ENCODE data around the gene DGKB. TPM values are rescaled to one million over a fixed set of nuclear protein-coding genes. Genes with fewer than 3 reads are reported as not detected.

The DGKB gene
- total RNA-seq, 4 donors from 2014 or later, result 0.07 to 0.95 (median 0.34) TPM

DNA sequence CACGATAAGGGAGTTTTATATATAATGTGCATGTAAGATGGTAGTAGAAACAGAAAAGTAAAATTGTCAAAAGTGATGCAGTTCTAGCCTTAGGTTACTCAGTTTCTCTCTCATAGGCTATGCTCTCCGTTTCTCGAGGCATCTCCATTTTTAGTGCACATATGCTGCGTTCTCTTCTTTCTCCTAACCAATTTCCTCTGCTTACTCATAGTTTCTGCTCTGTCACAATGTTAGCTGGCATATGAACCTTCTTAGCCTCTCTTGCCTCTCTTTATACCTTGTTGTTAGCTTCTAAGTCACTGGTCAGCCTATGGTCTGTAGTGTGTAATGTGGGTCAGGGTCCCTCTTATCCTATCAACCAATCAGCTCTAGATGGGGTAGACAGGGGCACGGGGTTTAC lies 632.5 kb downstream of the DGKB start:
- Histone ChIP-seq H3K27ac (no peak overlapping the region), H3K4me1 (no peaks in the 10 kb centered on the region), H3K36me3 (no peaks in the 10 kb centered on the region), H3K4me3 (no peak overlapping the region), H3K9me3 (no peaks in the 10 kb centered on the region), H3K27me3 (no peaks in the 10 kb centered on the region)
- ATAC-seq (no peak), DNase-seq (no peak)
- TF ChIP-seq, protein P1, sequence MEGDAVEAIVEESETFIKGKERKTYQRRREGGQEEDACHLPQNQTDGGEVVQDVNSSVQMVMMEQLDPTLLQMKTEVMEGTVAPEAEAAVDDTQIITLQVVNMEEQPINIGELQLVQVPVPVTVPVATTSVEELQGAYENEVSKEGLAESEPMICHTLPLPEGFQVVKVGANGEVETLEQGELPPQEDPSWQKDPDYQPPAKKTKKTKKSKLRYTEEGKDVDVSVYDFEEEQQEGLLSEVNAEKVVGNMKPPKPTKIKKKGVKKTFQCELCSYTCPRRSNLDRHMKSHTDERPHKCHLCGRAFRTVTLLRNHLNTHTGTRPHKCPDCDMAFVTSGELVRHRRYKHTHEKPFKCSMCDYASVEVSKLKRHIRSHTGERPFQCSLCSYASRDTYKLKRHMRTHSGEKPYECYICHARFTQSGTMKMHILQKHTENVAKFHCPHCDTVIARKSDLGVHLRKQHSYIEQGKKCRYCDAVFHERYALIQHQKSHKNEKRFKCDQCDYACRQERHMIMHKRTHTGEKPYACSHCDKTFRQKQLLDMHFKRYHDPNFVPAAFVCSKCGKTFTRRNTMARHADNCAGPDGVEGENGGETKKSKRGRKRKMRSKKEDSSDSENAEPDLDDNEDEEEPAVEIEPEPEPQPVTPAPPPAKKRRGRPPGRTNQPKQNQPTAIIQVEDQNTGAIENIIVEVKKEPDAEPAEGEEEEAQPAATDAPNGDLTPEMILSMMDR (IDR thresholded peaks at IDR 0.05 in 4 of 5, conservative IDR thresholded peaks at IDR 0.05 in 1 of 5), result no peak
- TF ChIP-seq POLR2A (IDR thresholded peaks at IDR 0.05), result no peak
- intact Hi-C loops (cut with DNase I; ENCODE audit: low total_unique reads), result no loop called here
- in situ Hi-C loops (cut with MboI; ENCODE audit: low sequenced_read_pairs in 4 of 4), result no loop called here

DNA sequence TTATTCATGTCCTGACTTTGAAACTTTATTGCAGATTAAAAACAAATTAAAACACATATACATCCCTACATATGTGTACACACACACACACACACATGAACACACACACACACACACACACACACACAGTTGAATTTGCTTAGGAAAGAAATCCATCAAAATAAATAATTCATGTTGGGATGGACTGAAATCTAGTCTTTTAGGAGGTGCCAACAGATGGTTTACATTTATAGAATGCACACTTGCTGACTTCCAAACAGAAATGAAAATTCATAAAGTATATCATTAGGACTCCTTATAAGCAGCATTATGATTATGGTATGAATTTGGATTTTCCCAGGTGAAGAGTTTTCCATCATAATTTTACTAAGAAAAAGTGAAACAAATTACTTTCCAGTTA lies 642.5 kb downstream of the DGKB start:
- Histone ChIP-seq H3K36me3 (no peaks in the 10 kb centered on the region), H3K9me3 (no peaks in the 10 kb centered on the region), H3K4me1 (no peaks in the 10 kb centered on the region), H3K27me3 (no peaks in the 10 kb centered on the region), H3K4me3 (no peak overlapping the region), H3K27ac (no peak overlapping the region)
- in situ Hi-C loops (cut with MboI; ENCODE audit: low sequenced_read_pairs in 4 of 4), result no loop called here
- DNase-seq (no peak), ATAC-seq (no peak)
- TF ChIP-seq, protein P1 (IDR thresholded peaks at IDR 0.05 in 4 of 5, conservative IDR thresholded peaks at IDR 0.05 in 1 of 5), result no peak
- TF ChIP-seq POLR2A (IDR thresholded peaks at IDR 0.05), result no peak
- intact Hi-C loops (cut with DNase I; ENCODE audit: low total_unique reads), result no loop called here

DNA sequence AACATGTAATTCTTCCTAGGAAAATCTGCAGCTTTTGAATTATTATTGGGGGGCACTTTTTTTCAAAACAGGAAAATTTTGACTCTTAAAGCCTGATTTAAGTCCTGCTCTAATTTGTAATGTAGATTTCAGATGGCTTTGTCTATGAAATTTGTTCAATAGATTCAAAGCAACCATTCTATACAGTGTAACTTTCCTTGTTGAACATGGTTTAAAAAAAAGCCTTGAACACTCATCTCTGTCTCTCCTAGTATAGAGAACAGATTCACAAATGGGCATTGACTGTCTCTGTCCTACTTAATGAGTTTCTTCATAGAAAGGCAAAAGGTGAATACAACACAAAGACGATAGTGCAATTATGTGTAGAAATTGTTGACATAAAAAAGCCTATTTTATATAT lies 643.7 kb downstream of the DGKB start:
- Histone ChIP-seq H3K27me3 (no peaks in the 10 kb centered on the region), H3K4me1 (no peaks in the 10 kb centered on the region), H3K36me3 (no peaks in the 10 kb centered on the region), H3K27ac (no peak overlapping the region), H3K4me3 (no peak overlapping the region), H3K9me3 (no peaks in the 10 kb centered on the region)
- DNase-seq, result no peak
- TF ChIP-seq, protein P1 (IDR thresholded peaks at IDR 0.05 in 4 of 5, conservative IDR thresholded peaks at IDR 0.05 in 1 of 5), result no peak
- no peak for TF ChIP-seq POLR2A (IDR thresholded peaks at IDR 0.05)
- intact Hi-C loops (cut with DNase I; ENCODE audit: low total_unique reads), result no loop called here
- in situ Hi-C loops (cut with MboI; ENCODE audit: low sequenced_read_pairs in 4 of 4), result no loop called here
- no peak for ATAC-seq

DNA sequence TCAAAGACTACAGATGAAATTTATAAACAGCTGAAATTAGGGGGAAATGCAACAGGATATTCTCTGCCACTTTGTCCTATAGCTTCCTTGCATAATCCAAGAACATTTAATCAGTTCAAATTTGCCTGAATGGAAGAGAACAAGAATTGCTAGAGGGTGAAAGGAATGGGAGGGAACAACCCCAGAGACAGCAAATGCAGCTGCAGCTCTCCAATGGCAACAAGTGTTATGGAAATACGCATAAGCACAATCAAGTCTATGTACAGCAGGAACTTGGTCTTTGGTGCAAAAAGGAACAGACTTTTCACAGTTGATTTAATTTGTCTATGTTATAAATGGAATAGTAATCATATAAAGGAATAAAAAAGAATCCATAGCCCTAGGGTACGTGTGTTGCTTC lies 644.1 kb downstream of the DGKB start:
- H3K36me3 ChIP-seq, result no peaks in the 10 kb centered on the region
- TF ChIP-seq, protein P1 (IDR thresholded peaks at IDR 0.05 in 4 of 5, conservative IDR thresholded peaks at IDR 0.05 in 1 of 5), result no peak
- no peak for TF ChIP-seq POLR2A (IDR thresholded peaks at IDR 0.05)
- H3K4me3 ChIP-seq, result no peak overlapping the region
- no peaks in the 10 kb centered on the region for H3K4me1 ChIP-seq
- in situ Hi-C loops (cut with MboI; ENCODE audit: low sequenced_read_pairs in 4 of 4), result no loop called here
- no peak for DNase-seq
- H3K27ac ChIP-seq, result no peak overlapping the region
- intact Hi-C loops (cut with DNase I; ENCODE audit: low total_unique reads), result no loop called here
- ATAC-seq, result no peak
- no peaks in the 10 kb centered on the region for H3K27me3 ChIP-seq
- H3K9me3 ChIP-seq, result no peaks in the 10 kb centered on the region

DNA sequence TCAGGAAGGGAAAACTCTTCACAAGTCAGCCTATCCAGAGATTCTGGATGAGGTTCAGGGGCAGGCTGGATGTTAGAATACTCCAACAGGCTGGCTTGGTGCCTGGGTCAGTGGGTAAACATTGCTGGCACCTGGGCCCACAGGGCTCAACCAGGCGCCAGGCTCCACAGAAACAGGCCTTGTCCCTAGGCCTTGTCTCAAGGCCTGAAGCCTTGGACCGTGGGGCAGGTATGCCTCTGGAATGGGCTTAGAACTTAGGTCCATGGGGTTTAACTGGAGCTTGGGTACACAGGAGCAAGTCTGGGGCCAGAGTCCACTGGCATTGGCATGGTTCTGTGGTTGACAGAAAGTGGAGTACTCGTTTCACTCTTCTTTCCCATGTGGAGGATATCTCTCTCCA lies 650.1 kb downstream of the DGKB start:
- Histone ChIP-seq H3K36me3 (no peaks in the 10 kb centered on the region), H3K4me1 (no peaks in the 10 kb centered on the region), H3K4me3 (no peak overlapping the region), H3K27ac (no peak overlapping the region), H3K9me3 (no peaks in the 10 kb centered on the region), H3K27me3 (no peaks in the 10 kb centered on the region)
- intact Hi-C loops (cut with DNase I; ENCODE audit: low total_unique reads), result no loop called here
- ATAC-seq (no peak), DNase-seq (no peak)
- in situ Hi-C loops (cut with MboI; ENCODE audit: low sequenced_read_pairs in 4 of 4), result no loop called here
- TF ChIP-seq, protein P1 (IDR thresholded peaks at IDR 0.05 in 4 of 5, conservative IDR thresholded peaks at IDR 0.05 in 1 of 5), result no peak
- no peak for TF ChIP-seq POLR2A (IDR thresholded peaks at IDR 0.05)
